HepG2 (cell line): ENCODE measurements around the gene BARX1. TPM values are rescaled to one million over a fixed set of nuclear protein-coding genes. Genes with fewer than 3 reads are reported as not detected.
A peak's percentile ranks its signal among the peaks of the same experiment; 100 is the strongest.

Experiments used
- ATAC-seq: fragments of 200-7000 bp; cut with Tn5 transposase; 3 replicates; pipeline ENCODE4 v1.9.1; 2020; ENCODE audit warnings: mild to moderate bottlenecking, moderate library complexity
- BruUV-seq: library from RNA; stranded (reverse); fragments of 400-500 nt; replicated peaks from 2 replicates; lab custom pipeline; 2021; lab: Mats Ljungman, UMichigan
- CTCF ChIA-PET: fragments of 300-600 bp; formaldehyde crosslinking; extraction: SDS; loops from one replicate; lab custom pipeline; 2021; ENCODE audit warnings: low total read pairs, inconsistent platforms, low intra/inter-chr PET ratio; lab: Yijun Ruan, JAX
- POLR2A ChIA-PET: fragments of 350-600 bp; sonication (Branson Sonifier 250); formaldehyde crosslinking; loops from one replicate; lab custom pipeline; 2020; ENCODE audit warnings: antibody characterized with exemption, inconsistent platforms; lab: Yijun Ruan, JAX
- DNase-seq: peaks from one replicate; pipeline ENCODE4 v3.0.0-alpha.2; 2015; ENCODE audit warnings: low spot score
- FAIRE-seq: peaks from 3 replicates; lab custom pipeline; 2011; peaks lifted over from hg19 to GRCh38; lab: Jason Lieb, UNC
- H2AFZ ChIP-seq: one replicate; pipeline ENCODE4 v1.6.1; 2011; ENCODE audit warnings: low read length, inconsistent platforms
- H3K27ac ChIP-seq: fragments of 300-600 bp; 3 replicates; pipeline ENCODE4 v1.8.0; 2011; ENCODE audit warnings: mixed run types, mild to moderate bottlenecking, mixed read lengths, low read length, inconsistent platforms; ENCODE audit not compliant: insufficient read depth; ENCODE audit errors: extremely low read length
- H3K27me3 ChIP-seq, 2 experiments: fragments of 200-600 bp in 1 of 2; 2 replicates in 1 of 2; 3 replicates in 1 of 2; pipeline versions ENCODE4 v1.6.0 to v1.8.0; 2011; ENCODE audit warnings: low read length in 2 of 2, mild to moderate bottlenecking in 2 of 2, moderate library complexity in 2 of 2, inconsistent platforms in 1 of 2; ENCODE audit not compliant: insufficient read depth in 2 of 2, control insufficient read depth in 1 of 2
- H3K36me3 ChIP-seq, 2 experiments: fragments of 200-600 bp in 1 of 2; replicated peaks in 1 of 2; 2 replicates in 1 of 2; 3 replicates in 1 of 2; pipeline versions ENCODE4 v1.5.1 to v1.8.0; 2011; ENCODE audit warnings: low read length in 2 of 2, inconsistent platforms in 1 of 2; ENCODE audit not compliant: insufficient read depth in 2 of 2, control insufficient read depth in 1 of 2
- H3K4me1 ChIP-seq: 2 replicates; pipeline ENCODE4 v1.5.1; 2012; ENCODE audit warnings: low read length, inconsistent platforms; ENCODE audit not compliant: insufficient read depth
- H3K4me2 ChIP-seq: 2 replicates; pipeline ENCODE4 v1.6.0; 2011; ENCODE audit warnings: low read depth, low read length, inconsistent platforms
- H3K4me3 ChIP-seq, 3 experiments: fragments of 200-600 bp in 1 of 3; sonication (generic), shearing (Covaris generic) in 1 of 3; replicated peaks in 1 of 3; 2 replicates each; pipeline ENCODE4 v1.5.1; 2011 to 2016; ENCODE audit warnings: low read length in 3 of 3, inconsistent platforms in 2 of 3, low read depth in 2 of 3, mild to moderate bottlenecking in 2 of 3, control low read depth in 1 of 3, mixed read lengths in 1 of 3; ENCODE audit not compliant: insufficient read depth in 1 of 3
- H3K79me2 ChIP-seq: one replicate; pipeline ENCODE4 v1.6.1; 2011; ENCODE audit warnings: low read length, inconsistent platforms; ENCODE audit not compliant: insufficient read depth
- H3K9ac ChIP-seq: 2 replicates; pipeline ENCODE4 v1.6.0; 2011; ENCODE audit warnings: mild to moderate bottlenecking, low read depth, low read length, inconsistent platforms; ENCODE audit not compliant: insufficient read depth
- H3K9me3 ChIP-seq: 2 replicates; pipeline ENCODE4 v1.5.1; 2012; ENCODE audit warnings: mild to moderate bottlenecking, low read length
- H4K20me1 ChIP-seq: 2 replicates; pipeline ENCODE4 v1.6.0; 2011; ENCODE audit warnings: inconsistent platforms, mild to moderate bottlenecking, low read length, moderate library complexity; ENCODE audit not compliant: insufficient read depth
- EZH2 ChIP-seq: conservative IDR thresholded peaks from 2 replicates; pipeline ENCODE4 v1.6.1; 2012; ENCODE audit warnings: mild to moderate bottlenecking, low read depth, low read length, moderate library complexity
- MTF2 ChIP-seq: sonication (generic); formaldehyde crosslinking; IDR thresholded peaks from 2 replicates; pipeline ENCODE4 v1.5.0; 2020; ENCODE audit warnings: missing genetic modification reagents, borderline replicate concordance
- ZBTB21 ChIP-seq: sonication (generic); formaldehyde crosslinking; IDR thresholded peaks from 2 replicates; pipeline ENCODE4 v1.4.0; 2020; ENCODE audit warnings: missing genetic modification reagents
- WGBS: methylation state at CpG from one replicate; pipeline ENCODE4 v1.1.6; 2017; ENCODE audit warnings: low lambda C conversion rate; 5-methylcytosine and 5-hydroxymethylcytosine counted together
- in situ Hi-C: cut with HindIII; loops from 2 replicates; pipeline ENCODE4 v1.10.0; 2017; ENCODE audit warnings: low pct_unique_long_range_greater_than_20kb; ENCODE audit not compliant: extremely low pct_ligation_motif_present
- intact Hi-C: fragments of 100-400 bp; cut with micrococcal nuclease; formaldehyde crosslinking; loops from one replicate; pipeline ENCODE4 v1.10.0; 2022; ENCODE audit not compliant: unreplicated experiment
- polyA plus RNA-seq, 8 experiments: library from polyadenylated mRNA; depleted of rRNA in 3 of 8; stranded (reverse) in 7 of 8; unstranded in 1 of 8; fragments of >200 nt; fragmentation: Illumina TruSeq in 4 of 8; extraction: Trizol in 4 of 8; gene quantifications; 2 replicates each; pipeline versions ENCODE4 v1.2.1 to v1.2.3, GENCODE V29; 2011 to 2016; ENCODE audit warnings: low read depth in 4 of 8, missing spikeins in 1 of 8, mixed read lengths in 1 of 8; ENCODE audit not compliant: insufficient read depth in 1 of 8
- total RNA-seq, 5 experiments: library from RNA; depleted of rRNA; stranded (reverse); fragments of >200 nt; fragmentation: Illumina TruSeq; extraction: Trizol; gene quantifications; 2 replicates each; pipeline ENCODE4 v1.2.3, GENCODE V29; 2016; ENCODE audit warnings: low read depth in 1 of 5
- TF ChIP-seq, protein P1 (sequence below): IDR thresholded peaks from 2 replicates; pipeline ENCODE4 v1.6.1; 2018; ENCODE audit warnings: missing genetic modification reagents
- TF ChIP-seq, protein P2 (sequence below): sonication (generic); formaldehyde crosslinking; IDR thresholded peaks from 2 replicates; pipeline ENCODE4 v1.4.0; 2020; ENCODE audit warnings: missing genetic modification reagents, mild to moderate bottlenecking, borderline replicate concordance

Gene BARX1
- total and polyA plus RNA-seq, 2 of the 13 experiments (the other 11 are each of a cell fraction or from before 2014, with no cell fraction given) = not detected

GRCh38 chr9:93952784-93953495 is 2.2 kb downstream of the BARX1 start:
- Histone ChIP-seq H3K4me2 (no peak overlapping the region), H3K4me3 (no peak overlapping the region)
- intact Hi-C loops = no loop called here
- TF ChIP-seq MTF2 (CRISPR knock-in tag) (peak; percentile 61; the same call in 1 of the 2 replicates), ZBTB21 (CRISPR knock-in tag) (no peak), EZH2 (0 out of 2 replicates have a peak, but pooled peaks have one; percentile 34)
- TF ChIP-seq, all 625 proteins: peak for 2
- peak; percentile 24; the same call in 2 of the 3 replicates for ATAC-seq
- Histone ChIP-seq H4K20me1 (no peaks in the 10 kb centered on the region), H3K9me3 (no peaks in the 10 kb centered on the region), H3K4me1 (no peaks in the 10 kb centered on the region; the same call in 1 of the 2 replicates), H3K36me3 (no peaks in the 10 kb centered on the region), H2AFZ (no peak overlapping the region), H3K79me2 (no peaks in the 10 kb centered on the region), H3K27me3 (peaks cover 27 to 90% of the 10 kb centered on the region in 2 experiments), H3K27ac (no peak overlapping the region), H3K9ac (no peak overlapping the region)
- CTCF ChIA-PET = no interaction called here
- in situ Hi-C loops = no loop called here
- DNase-seq = no peak
- BruUV-seq = no TSS peak
- FAIRE-seq = no peak
- POLR2A ChIA-PET = no interaction called here
- WGBS = 24% methylated on average over 21 of the region's 55 CpGs

- Histone ChIP-seq H3K4me2 (no peak overlapping the region), H3K4me3 (no peak overlapping the region), H3K27me3 (peaks cover 29 to 88% of the 10 kb centered on the region in 2 experiments), H3K27ac (no peak overlapping the region), H3K79me2 (no peaks in the 10 kb centered on the region), H3K36me3 (no peaks in the 10 kb centered on the region), H3K9me3 (no peaks in the 10 kb centered on the region), H4K20me1 (no peaks in the 10 kb centered on the region), H3K9ac (no peak overlapping the region), H3K4me1 (no peaks in the 10 kb centered on the region; the same call in 1 of the 2 replicates), H2AFZ (no peak overlapping the region)
- no TSS peak for BruUV-seq
- no peak for DNase-seq
- FAIRE-seq = no peak
- TF ChIP-seq, protein P1, sequence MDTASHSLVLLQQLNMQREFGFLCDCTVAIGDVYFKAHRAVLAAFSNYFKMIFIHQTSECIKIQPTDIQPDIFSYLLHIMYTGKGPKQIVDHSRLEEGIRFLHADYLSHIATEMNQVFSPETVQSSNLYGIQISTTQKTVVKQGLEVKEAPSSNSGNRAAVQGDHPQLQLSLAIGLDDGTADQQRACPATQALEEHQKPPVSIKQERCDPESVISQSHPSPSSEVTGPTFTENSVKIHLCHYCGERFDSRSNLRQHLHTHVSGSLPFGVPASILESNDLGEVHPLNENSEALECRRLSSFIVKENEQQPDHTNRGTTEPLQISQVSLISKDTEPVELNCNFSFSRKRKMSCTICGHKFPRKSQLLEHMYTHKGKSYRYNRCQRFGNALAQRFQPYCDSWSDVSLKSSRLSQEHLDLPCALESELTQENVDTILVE (CRISPR knock-in tag) = no peak
- TF ChIP-seq, protein P2, sequence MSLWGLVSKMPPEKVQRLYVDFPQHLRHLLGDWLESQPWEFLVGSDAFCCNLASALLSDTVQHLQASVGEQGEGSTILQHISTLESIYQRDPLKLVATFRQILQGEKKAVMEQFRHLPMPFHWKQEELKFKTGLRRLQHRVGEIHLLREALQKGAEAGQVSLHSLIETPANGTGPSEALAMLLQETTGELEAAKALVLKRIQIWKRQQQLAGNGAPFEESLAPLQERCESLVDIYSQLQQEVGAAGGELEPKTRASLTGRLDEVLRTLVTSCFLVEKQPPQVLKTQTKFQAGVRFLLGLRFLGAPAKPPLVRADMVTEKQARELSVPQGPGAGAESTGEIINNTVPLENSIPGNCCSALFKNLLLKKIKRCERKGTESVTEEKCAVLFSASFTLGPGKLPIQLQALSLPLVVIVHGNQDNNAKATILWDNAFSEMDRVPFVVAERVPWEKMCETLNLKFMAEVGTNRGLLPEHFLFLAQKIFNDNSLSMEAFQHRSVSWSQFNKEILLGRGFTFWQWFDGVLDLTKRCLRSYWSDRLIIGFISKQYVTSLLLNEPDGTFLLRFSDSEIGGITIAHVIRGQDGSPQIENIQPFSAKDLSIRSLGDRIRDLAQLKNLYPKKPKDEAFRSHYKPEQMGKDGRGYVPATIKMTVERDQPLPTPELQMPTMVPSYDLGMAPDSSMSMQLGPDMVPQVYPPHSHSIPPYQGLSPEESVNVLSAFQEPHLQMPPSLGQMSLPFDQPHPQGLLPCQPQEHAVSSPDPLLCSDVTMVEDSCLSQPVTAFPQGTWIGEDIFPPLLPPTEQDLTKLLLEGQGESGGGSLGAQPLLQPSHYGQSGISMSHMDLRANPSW = no peak
- ChIA-PET POLR2A (no interaction called here), CTCF (no interaction called here)
- intact Hi-C loops = no loop called here
- 73% methylated on average over 37 of the region's 39 CpGs for WGBS
- in situ Hi-C loops = no loop called here
- ATAC-seq = no peak
These were observed 2.9 kb downstream of the BARX1 start for GRCh38 chr9:93952119-93952783.
